D721Med (cell line): ENCODE results near the gene CCDC192.

ENCODE experiments used
- DNase-seq: peaks from one replicate; pipeline ENCODE4 v3.0.0; 2011; ENCODE audit warnings: low spot score; ENCODE audit not compliant: insufficient read length
- FAIRE-seq: peaks from 2 replicates; lab custom pipeline; 2011; peaks lifted over from hg19 to GRCh38; lab: Jason Lieb, UNC
- TF ChIP-seq, protein P1 (sequence below): IDR thresholded peaks from 2 replicates; pipeline ENCODE4 v1.5.1; 2012; ENCODE audit warnings: mild to moderate bottlenecking, control low read depth; ENCODE audit not compliant: insufficient read depth; ENCODE audit errors: missing control alignments

Gene CCDC192

DNA sequence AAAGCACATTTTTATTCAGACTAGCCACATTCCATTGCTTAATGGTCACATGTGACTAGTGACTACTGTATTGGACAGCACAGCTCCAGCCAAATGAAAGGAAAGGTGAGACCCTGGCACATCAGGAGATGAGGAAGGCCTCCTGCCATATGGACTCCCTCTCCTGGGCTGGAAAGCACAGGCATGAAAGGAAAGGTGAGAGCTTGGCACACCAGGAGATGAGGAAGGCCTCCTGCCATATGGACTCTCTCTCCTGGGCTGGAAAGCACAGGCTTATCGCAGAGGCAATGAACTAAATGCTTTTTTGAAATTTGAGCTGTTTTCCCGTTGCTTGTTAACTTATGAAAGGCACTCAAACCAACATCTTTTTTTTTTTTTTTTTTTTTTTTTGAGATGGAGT is 235.6 kb downstream of the CCDC192 start:
- DNase-seq: no peak

DNA sequence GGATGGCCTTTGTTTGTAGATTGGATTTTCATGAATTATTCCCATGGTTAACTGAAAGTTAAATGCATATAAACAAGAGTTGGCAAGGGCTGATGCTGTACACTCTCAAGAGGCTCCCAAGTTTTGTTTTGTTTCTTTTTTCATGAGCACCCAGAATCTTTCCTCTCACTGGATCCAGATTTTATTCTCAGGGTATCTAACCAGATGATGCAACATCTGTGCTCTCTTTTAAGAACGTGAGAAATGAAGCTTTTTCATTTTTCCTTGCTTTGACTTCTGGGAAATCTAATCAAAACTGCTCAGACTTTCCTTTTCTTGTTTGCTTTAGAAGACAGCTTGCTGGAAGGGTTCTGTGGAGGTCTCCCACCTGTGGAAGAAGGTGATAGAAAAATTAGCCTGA is 237.7 kb downstream of the CCDC192 start:
- DNase-seq (no peak), FAIRE-seq (no peak)
- TF ChIP-seq, protein P1, sequence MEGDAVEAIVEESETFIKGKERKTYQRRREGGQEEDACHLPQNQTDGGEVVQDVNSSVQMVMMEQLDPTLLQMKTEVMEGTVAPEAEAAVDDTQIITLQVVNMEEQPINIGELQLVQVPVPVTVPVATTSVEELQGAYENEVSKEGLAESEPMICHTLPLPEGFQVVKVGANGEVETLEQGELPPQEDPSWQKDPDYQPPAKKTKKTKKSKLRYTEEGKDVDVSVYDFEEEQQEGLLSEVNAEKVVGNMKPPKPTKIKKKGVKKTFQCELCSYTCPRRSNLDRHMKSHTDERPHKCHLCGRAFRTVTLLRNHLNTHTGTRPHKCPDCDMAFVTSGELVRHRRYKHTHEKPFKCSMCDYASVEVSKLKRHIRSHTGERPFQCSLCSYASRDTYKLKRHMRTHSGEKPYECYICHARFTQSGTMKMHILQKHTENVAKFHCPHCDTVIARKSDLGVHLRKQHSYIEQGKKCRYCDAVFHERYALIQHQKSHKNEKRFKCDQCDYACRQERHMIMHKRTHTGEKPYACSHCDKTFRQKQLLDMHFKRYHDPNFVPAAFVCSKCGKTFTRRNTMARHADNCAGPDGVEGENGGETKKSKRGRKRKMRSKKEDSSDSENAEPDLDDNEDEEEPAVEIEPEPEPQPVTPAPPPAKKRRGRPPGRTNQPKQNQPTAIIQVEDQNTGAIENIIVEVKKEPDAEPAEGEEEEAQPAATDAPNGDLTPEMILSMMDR: no peak

More for the DNA sequence above, 235.6 kb downstream of the CCDC192 start:
- FAIRE-seq: no peak
- TF ChIP-seq, protein P1: no peak

DNA sequence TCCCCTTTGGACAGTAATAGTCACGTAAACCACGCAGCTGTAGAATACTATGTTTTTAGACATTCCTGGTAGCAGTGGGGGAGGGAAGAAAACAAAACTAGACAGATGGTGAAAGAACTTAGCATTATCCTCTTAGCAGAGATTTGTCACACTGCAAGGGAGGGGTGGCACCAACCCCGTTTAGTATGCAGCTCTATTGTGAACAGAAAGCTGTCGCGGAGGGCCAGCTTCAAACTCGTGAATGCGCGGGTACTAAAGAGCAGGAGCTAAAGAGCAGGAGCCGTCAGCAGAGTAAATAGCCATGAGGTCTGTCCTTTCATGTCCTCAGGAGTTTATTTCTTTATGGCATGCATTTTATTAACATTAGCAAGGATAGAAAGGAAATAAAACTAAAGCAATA is 238.5 kb downstream of the CCDC192 start:
- DNase-seq: no peak
- FAIRE-seq: peak; percentile 99

DNA sequence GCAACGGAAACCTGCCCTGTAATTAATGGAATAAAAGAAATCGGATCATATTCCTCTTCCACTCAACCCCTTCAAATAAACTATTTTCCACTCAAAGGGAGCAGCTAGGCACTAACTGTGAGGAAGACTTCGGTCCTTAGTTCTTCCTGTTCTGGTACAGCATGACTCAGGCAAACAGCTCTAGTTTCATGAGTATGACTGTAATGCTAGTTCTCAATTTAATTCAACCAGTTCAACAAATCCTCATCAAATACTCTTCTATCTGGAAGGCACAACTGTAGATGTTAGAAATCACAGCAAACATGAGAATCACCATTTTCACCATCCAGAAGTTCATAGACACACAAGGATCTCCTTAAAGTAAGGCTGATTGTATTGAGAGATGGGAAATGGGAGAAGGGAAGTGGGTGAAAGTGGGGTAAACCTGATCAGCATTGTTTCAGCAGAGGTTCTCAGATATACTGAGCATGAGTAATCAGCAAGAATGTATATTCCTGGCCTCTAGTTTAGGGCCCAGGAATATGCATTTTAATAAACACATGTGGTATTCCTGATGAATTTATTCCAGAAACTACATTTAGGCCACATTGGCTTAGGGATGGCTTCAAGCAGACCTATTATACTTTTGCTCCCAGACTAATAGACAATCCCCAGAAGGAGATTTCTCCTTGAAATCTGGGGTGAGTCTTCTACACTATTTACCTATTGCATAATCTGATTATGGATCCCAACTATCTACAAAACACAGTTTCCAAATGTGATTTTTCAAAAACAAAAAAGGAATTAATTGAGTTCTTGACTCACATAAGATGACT is 239.3 kb downstream of the CCDC192 start:
- no peak for DNase-seq

More for the DNA sequence above, 238.5 kb downstream of the CCDC192 start:
- TF ChIP-seq, protein P1: no peak

DNA sequence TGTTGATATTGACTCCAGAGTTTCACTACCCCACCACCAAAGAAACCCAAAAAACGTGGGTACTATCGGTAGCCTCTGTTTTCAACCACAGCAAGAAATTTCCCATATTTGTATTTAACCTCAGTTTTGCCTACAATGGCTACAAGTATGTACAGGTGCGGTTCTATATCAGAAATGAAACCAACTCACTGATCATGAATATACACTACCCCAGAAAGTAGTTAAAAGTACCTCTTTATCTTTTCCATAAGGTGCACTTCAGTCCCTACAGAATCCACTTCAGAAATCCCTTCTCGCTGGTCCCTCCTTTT is 239.8 kb downstream of the CCDC192 start:
- FAIRE-seq (no peak), DNase-seq (no peak)
- TF ChIP-seq, protein P1: no peak

More for the DNA sequence above, 239.3 kb downstream of the CCDC192 start:
- TF ChIP-seq, protein P1: no peak
- peak; percentile 95 for FAIRE-seq

DNA sequence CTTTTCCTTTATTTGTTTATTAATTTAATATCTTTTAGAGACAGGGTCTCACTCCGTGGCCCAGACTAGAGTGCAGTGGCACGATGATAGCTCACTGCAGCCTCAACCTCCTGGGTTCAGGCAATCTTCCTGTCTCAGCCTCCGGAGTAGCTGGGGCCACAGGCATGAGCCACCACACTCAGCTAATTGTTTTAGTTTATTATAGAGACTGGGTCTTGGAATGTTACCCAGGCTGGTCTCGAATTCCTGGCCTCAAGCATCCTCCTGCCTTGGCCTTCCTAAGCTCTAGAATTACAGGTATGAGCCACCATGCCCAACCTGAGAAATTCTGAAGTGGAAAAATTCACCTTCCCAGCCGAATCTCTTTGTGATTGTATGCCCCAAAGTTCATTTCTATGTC is 240.9 kb downstream of the CCDC192 start:
- FAIRE-seq (no peak), DNase-seq (no peak)
- TF ChIP-seq, protein P1: no peak

DNA sequence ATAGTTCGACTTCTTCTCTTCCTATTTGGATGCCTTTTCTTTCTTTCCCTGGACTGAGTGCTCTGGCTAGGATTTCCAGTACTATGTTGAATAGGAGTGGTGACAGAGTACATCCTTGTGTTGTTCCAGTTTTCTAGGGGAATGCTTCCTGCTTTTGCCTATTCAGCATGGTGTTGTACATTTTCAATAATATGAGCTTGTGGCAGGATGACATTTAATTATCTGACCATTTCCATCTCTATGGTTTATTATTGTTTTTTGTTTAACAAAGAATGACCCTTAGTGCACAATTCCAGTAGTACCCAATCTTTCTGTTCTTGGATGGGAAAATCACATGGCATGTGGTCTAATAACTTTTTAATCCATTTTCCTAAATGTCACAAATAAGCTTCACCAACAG is 244.8 kb downstream of the CCDC192 start:
- DNase-seq (no peak), FAIRE-seq (no peak)
- TF ChIP-seq, protein P1: no peak
